Stimulated activated CD8-positive, alpha-beta memory T cell treated with anti-CD3 and anti-CD28 coated beads, Interleukin-15, amount 100 ng/mL, for 24 hours (primary cell): ENCODE results near the gene EXOSC3.
A peak's percentile ranks its signal among the peaks of the same experiment; 100 is the strongest.
"Not testable (repeated sequence)": the region's sequence is repeated elsewhere in the genome, so short reads cannot be mapped to it uniquely, and the experiment has no call there.

Experiments
- DNase-seq: peaks from one replicate; pipeline ENCODE4 v3.0.0-alpha.2; 2020; ENCODE audit warnings: low read depth

EXOSC3 gene

GRCh38 chr9:37784616-37785483 lies at the start of gene EXOSC3:
Gene EXOSC3 (minus strand): TSS chr9:37785064. CDS start chr9:37785044, 20 bp downstream.
- peak; percentile 69 for DNase-seq

GRCh38 chr9:37827483-37828165 lies 42.8 kb upstream of the EXOSC3 start:
- no peak for DNase-seq

GRCh38 chr9:37825174-37825573 lies 40.3 kb upstream of the EXOSC3 start:
- not testable (repeated sequence) for DNase-seq

GRCh38 chr9:37820142-37820541 lies 35.3 kb upstream of the EXOSC3 start:
- no peak for DNase-seq

- DNase-seq: no peak
Observed at GRCh38 chr9:37818849-37819248, 34.0 kb upstream of the EXOSC3 start.

- no peak for DNase-seq
Observed at GRCh38 chr9:37812773-37813379, 28.0 kb upstream of the EXOSC3 start.

- no peak for DNase-seq
Observed at GRCh38 chr9:37811906-37812476, 27.1 kb upstream of the EXOSC3 start.

GRCh38 chr9:37809676-37810075 lies 24.8 kb upstream of the EXOSC3 start:
- DNase-seq: not testable (repeated sequence)

- DNase-seq: no peak
Observed at GRCh38 chr9:37806271-37806670, 21.4 kb upstream of the EXOSC3 start.

- DNase-seq: no peak
Observed at GRCh38 chr9:37801959-37802711, 17.3 kb upstream of the EXOSC3 start.

- DNase-seq: no peak
Observed at GRCh38 chr9:37801287-37801850, 16.5 kb upstream of the EXOSC3 start.

- peak; percentile 88 for DNase-seq
Observed at GRCh38 chr9:37800631-37801286, 15.9 kb upstream of the EXOSC3 start, which contains the start of gene DCAF10. Gene DCAF10 (plus strand): TSS chr9:37800797. CDS start chr9:37800867, 70 bp downstream.

GRCh38 chr9:37798677-37799076 lies 13.8 kb upstream of the EXOSC3 start:
- DNase-seq: no peak

- no peak for DNase-seq
Observed at GRCh38 chr9:37796232-37796631, 11.4 kb upstream of the EXOSC3 start.

- DNase-seq: no peak
Observed at GRCh38 chr9:37792122-37792521, 7.3 kb upstream of the EXOSC3 start.

- no peak for DNase-seq
Observed at GRCh38 chr9:37790096-37790495, 5.2 kb upstream of the EXOSC3 start.

- no peak for DNase-seq
Observed at GRCh38 chr9:37788332-37788731, 3.5 kb upstream of the EXOSC3 start.

GRCh38 chr9:37787059-37787458 lies 2.2 kb upstream of the EXOSC3 start:
- no peak for DNase-seq

GRCh38 chr9:37784291-37784615 lies 611 bp downstream of the EXOSC3 start:
- no peak for DNase-seq

- DNase-seq: no peak
Observed at GRCh38 chr9:37778534-37778933, 6.3 kb downstream of the EXOSC3 start.

- DNase-seq: no peak
Observed at GRCh38 chr9:37776328-37776727, 8.5 kb downstream of the EXOSC3 start.
